HEK293T (cell line): ENCODE measurements around the gene MEIS1.

ENCODE experiments used
- CTCF ChIA-PET: fragments of 350-600 bp; formaldehyde crosslinking; extraction: SDS; loops from one replicate; lab custom pipeline; 2021; ENCODE audit warnings: antibody characterized with exemption, inconsistent platforms; lab: Yijun Ruan, JAX
- POLR2A ChIA-PET: fragments of 350-600 bp; formaldehyde crosslinking; extraction: SDS; loops from one replicate; lab custom pipeline; 2020; ENCODE audit warnings: antibody characterized with exemption, inconsistent platforms; lab: Yijun Ruan, JAX
- DNase-seq: peaks from one replicate; pipeline ENCODE4 v3.0.0; 2012; ENCODE audit warnings: mixed read lengths; ENCODE audit errors: extremely low spot score
- ARNT ChIP-seq: fragments of 450-650 bp; IDR thresholded peaks from 2 replicates; pipeline ENCODE4 v1.6.1; 2017; ENCODE audit warnings: mild to moderate bottlenecking
- BHLHE40 ChIP-seq: fragments of 450-650 bp; IDR thresholded peaks from 2 replicates; pipeline ENCODE4 v1.6.1; 2016; ENCODE audit warnings: mild to moderate bottlenecking, moderate library complexity, borderline replicate concordance
- CTBP1 ChIP-seq: fragments of 450-650 bp; IDR thresholded peaks from 2 replicates; pipeline ENCODE4 v1.6.1; 2016; ENCODE audit warnings: borderline replicate concordance
- ELF4 ChIP-seq: fragments of 450-650 bp; IDR thresholded peaks from 2 replicates; pipeline ENCODE4 v1.6.1; 2017; ENCODE audit warnings: antibody characterized with exemption
- FOXA1 ChIP-seq: fragments of 450-650 bp; IDR thresholded peaks from 2 replicates; pipeline ENCODE4 v1.6.1; 2016; ENCODE audit warnings: mild to moderate bottlenecking
- FOXK2 ChIP-seq: fragments of 450-650 bp; IDR thresholded peaks from 2 replicates; pipeline ENCODE4 v1.6.1; 2016; ENCODE audit warnings: mild to moderate bottlenecking
- FOXM1 ChIP-seq: fragments of 450-650 bp; IDR thresholded peaks from 2 replicates; pipeline ENCODE4 v1.6.1; 2017; ENCODE audit warnings: mild to moderate bottlenecking, borderline replicate concordance
- HDGF ChIP-seq: fragments of 450-650 bp; IDR thresholded peaks from 2 replicates; pipeline ENCODE4 v1.6.1; 2017; ENCODE audit warnings: antibody characterized with exemption, borderline replicate concordance
- L3MBTL2 ChIP-seq: fragments of 450-650 bp; conservative IDR thresholded peaks from 2 replicates; pipeline ENCODE4 v1.6.1; 2016; ENCODE audit warnings: mild to moderate bottlenecking
- LEF1 ChIP-seq: fragments of 450-650 bp; IDR thresholded peaks from 2 replicates; pipeline ENCODE4 v1.6.1; 2017; ENCODE audit warnings: mild to moderate bottlenecking, borderline replicate concordance
- NFRKB ChIP-seq: fragments of 450-650 bp; IDR thresholded peaks from 2 replicates; pipeline ENCODE4 v1.6.1; 2016; ENCODE audit warnings: mild to moderate bottlenecking, moderate library complexity
- SP1 ChIP-seq: fragments of 450-650 bp; IDR thresholded peaks from 2 replicates; pipeline ENCODE4 v1.6.1; 2017
- SUZ12 ChIP-seq: fragments of 450-650 bp; IDR thresholded peaks from 2 replicates; pipeline ENCODE4 v1.6.1; 2016; ENCODE audit warnings: mild to moderate bottlenecking
- TARDBP ChIP-seq: fragments of 450-650 bp; IDR thresholded peaks from 2 replicates; pipeline ENCODE4 v1.6.1; 2016
- ZNF384 ChIP-seq: fragments of 450-650 bp; IDR thresholded peaks from 2 replicates; pipeline ENCODE4 v1.6.1; 2016
- TF ChIP-seq, protein P1 (sequence below): fragments of 450-650 bp; IDR thresholded peaks from 2 replicates; pipeline ENCODE4 v1.6.1; 2016

The MEIS1 gene

DNA sequence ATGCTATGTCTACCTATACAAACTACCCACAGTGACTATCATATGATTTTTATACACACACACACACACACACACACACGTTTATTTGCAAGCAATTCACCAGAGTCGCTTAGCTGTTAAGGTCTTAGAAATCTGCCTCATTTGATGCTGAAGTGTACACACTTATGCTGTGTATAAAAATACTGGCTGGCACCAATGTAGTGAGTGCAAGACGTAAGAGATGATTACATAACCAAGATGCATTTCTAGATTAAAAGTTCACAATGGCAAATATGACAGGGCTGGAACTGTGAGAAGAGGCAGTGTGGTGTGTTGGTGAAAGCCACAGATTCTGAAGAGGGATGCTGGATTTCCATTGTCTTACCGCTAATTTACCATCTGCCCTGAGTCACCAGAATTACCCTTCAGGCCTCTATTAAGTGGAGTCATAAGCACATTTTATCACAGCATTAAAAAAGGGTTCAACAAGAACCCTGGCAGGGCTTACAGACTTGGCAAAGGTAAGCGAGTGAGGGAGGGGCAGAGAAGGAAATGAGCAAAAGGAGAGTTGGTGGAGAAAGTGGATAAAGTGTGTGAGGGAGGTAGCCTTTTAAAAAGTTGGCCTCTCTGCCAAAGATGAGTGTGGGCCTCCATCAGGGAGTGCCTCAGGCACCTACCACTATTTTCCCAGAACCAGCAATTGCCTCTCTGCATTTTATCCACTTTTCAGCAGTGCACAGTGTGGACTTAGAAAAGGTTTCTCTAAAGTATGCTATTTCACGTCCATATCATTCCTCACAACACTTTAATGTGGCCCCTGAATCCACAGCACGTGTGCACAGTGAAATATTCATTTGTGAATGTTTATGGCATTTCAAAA, 21.5 kb downstream of the MEIS1 start:
- CTCF ChIA-PET = no interaction called here
- TF ChIP-seq CTBP1 = no peak
- no peak for TF ChIP-seq NFRKB
- no peak for TF ChIP-seq FOXA1
- TF ChIP-seq, protein P1, sequence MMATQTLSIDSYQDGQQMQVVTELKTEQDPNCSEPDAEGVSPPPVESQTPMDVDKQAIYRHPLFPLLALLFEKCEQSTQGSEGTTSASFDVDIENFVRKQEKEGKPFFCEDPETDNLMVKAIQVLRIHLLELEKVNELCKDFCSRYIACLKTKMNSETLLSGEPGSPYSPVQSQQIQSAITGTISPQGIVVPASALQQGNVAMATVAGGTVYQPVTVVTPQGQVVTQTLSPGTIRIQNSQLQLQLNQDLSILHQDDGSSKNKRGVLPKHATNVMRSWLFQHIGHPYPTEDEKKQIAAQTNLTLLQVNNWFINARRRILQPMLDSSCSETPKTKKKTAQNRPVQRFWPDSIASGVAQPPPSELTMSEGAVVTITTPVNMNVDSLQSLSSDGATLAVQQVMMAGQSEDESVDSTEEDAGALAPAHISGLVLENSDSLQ = no peak
- no peak for TF ChIP-seq SUZ12
- no peak for DNase-seq

DNA sequence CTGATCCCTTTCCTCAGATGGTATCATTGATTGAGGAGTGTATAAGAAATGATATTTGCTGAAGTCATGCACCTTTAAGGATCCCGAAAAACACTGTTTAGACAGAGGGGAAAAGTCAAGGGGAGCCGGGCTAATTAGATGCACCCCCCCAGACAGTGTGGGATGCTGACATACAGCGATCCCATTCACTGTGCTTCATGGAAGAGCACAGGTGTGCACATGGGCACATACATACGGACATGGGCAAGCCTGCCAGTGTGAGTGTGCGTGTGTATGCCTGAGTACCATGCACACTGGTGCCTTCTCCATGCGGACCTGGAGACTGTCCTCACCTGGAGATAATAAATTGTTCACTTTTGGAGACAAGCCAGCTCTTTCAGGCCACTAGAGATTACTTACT, 22.6 kb downstream of the MEIS1 start:
- CTCF ChIA-PET = no interaction called here
- POLR2A ChIA-PET = no interaction called here
- no peak for TF ChIP-seq TARDBP
- no peak for TF ChIP-seq FOXK2
- no peak for TF ChIP-seq NFRKB
- TF ChIP-seq ELF4 = no peak
- TF ChIP-seq ARNT = no peak
- TF ChIP-seq, protein P1 = no peak
- no peak for TF ChIP-seq BHLHE40
- TF ChIP-seq L3MBTL2 = no peak
- no peak for TF ChIP-seq HDGF
- TF ChIP-seq FOXM1 = no peak
- no peak for TF ChIP-seq FOXA1
- no peak for TF ChIP-seq ZNF384
- TF ChIP-seq SUZ12 = no peak
- TF ChIP-seq SP1 = no peak
- no peak for TF ChIP-seq LEF1
- no peak for TF ChIP-seq CTBP1
- no peak for DNase-seq

More for the DNA sequence above, 21.5 kb downstream of the MEIS1 start:
- POLR2A ChIA-PET = no interaction called here

DNA sequence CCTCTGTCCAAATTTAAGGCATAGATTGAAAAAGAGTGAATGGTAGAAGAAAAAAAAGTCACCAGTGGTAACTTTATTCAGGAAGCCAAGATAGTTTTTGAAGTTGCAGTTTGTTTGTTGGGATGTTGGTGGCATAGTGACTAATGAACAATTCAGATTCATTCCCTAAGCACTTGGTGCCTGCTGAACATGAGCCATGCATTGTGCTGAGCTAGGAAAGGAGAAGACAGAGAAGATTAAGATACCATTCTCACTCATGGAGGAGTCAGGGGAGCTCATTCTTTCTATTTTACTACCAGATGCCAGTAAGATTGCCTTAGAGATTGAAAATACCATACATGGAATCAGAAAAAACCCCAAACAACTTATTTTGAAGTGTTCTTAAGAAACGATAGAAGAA, 25.1 kb downstream of the MEIS1 start:
- DNase-seq = no peak
- POLR2A ChIA-PET = interaction anchor here (1.1 to 1.5 kb wide), 2 partner anchors 25 to 28 kb away, joined by 3 to 4 read pairs; partner anchors contain the start of gene MEIS1
- CTCF ChIA-PET = no interaction called here
- no peak for TF ChIP-seq FOXA1
- TF ChIP-seq HDGF = no peak
- no peak for TF ChIP-seq NFRKB
- no peak for TF ChIP-seq CTBP1
- no peak for TF ChIP-seq ARNT
- TF ChIP-seq SUZ12 = no peak
- no peak for TF ChIP-seq ZNF384
- no peak for TF ChIP-seq L3MBTL2

DNA sequence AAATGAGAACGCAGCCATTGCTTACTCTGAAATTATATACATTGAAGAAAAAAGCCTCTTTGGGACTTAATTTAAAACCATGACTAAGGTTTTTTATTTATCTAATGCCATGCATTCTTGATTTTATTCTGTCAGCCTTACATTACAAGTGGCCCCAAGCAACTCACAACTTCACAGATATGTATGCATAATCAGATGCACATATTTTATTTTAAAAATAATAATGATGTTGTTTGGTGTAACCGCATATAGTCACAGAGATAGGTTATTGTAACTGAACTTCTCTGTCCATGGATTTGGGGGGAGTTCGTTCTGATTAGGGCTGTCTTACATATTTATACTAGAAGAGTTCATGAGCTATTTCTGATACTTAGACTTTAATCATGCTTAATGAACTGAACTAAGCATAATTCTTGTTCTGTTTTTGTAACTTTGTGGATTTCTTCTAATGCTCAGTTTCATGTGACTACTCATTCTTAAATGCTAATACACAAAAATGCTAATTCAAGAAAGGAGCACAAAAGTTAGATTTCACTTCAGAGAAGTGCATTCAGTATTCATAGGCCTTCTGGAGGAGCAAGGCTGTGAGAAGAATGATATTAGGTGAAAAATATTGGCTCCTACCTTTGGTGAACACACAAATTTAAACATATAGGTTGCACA, 26.2 kb downstream of the MEIS1 start:
- no peak for TF ChIP-seq TARDBP
- ChIA-PET POLR2A (interaction anchor here (1.5 kb wide), 1 partner anchor 29 kb away, joined by 4 read pairs; no protein-coding TSS in a partner anchor), CTCF (no interaction called here)
- no peak for DNase-seq

DNA sequence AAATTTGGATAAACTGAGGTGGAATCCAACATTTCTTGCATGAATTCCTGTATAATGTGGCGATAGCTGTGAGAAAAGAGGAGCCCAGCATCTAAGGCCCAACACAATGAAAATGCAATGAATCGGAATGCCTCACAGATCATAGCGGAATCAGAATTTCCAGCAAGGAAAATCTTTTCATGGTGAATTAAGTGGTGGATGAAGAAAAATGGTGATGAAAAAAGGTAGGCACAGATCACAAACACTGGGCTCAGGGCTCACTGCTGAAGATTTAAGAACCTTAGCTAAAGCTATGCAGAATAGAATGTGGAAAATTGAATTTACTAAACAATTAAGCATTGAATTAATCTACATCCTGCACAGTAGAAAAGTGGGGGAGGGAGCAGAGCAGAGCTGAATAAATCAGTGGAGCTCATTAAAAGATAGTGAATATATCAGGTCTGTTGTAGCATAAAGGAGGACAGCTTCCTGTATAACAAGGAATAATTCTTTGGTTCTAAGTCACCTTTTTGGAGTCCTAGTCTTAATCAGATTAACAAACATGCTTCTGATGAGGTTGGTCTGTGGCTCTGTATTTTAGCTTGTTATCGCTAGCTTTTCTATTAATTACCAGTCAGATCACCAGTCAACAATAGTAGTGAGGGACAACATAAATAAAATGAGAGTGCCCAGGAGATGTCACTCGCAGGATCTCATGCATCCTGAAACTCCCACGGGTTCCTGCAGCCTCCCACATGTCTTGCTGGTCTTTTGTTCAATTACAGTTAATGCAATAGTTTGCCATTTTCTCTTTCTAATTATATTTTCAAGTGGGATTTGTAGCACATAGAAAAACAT, 27.0 kb downstream of the MEIS1 start:
- ChIA-PET POLR2A (interaction anchor here (1.1 kb wide), 1 partner anchor 32 kb away, joined by 3 read pairs; no protein-coding TSS in a partner anchor), CTCF (no interaction called here)
- TF ChIP-seq SP1 (no peak), FOXA1 (no peak), ZNF384 (no peak)
- TF ChIP-seq, protein P1 = no peak
- no peak for DNase-seq

DNA sequence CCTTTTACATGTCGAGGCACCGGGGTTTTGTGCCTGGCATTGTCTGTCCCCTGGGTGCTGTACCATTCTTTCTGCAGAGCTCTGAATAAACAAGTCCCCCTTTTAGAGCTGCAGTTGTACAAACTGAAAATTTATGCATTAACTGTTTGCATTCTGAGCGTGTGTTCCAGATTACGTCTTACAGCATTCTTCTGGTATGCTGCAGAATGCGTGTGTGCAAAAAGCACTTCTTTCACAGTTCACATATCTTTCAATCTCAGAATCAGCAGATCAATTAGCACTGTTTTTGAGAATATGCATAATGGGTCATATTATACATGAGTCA, 27.5 kb downstream of the MEIS1 start:
- DNase-seq = no peak
- CTCF ChIA-PET = no interaction called here
- POLR2A ChIA-PET = interaction anchor here (1.1 kb wide), 1 partner anchor 32 kb away, joined by 3 read pairs; no protein-coding TSS in a partner anchor
- TF ChIP-seq ELF4 (no peak), SP1 (no peak), FOXM1 (no peak), NFRKB (no peak)
